Measurements from ENCODE around the gene HINFP. TPM values are rescaled to one million over a fixed set of nuclear protein-coding genes. Genes with fewer than 3 reads are reported as not detected.
A peak's percentile ranks its signal among the peaks of the same experiment; 100 is the strongest.

HINFP gene
- 10 to 100 TPM; 21.2 to 24.5 TPM for total RNA-seq
- 10 to 100 TPM; 10.4 to 14.3 TPM for polyA plus RNA-seq
- long read RNA-seq, donor 1, partial matches to known transcripts, result 0 of 5 reads
- long read RNA-seq, donor 1, other reads (novel, unspliced or antisense), result 0 of 5 reads
- long read RNA-seq, donor 2, result 0 reads
- long read RNA-seq, donor 3, partial matches to known transcripts, result 0 of 3 reads
- long read RNA-seq, donor 3, other reads (novel, unspliced or antisense), result 0 of 3 reads
- long read RNA-seq, donor 4, partial matches to known transcripts, result 0 of 1 reads
- long read RNA-seq, donor 4, other reads (novel, unspliced or antisense), result 0 of 1 reads
- long read RNA-seq, donor 5, partial matches to known transcripts, result 0 of 1 reads
- long read RNA-seq, donor 5, other reads (novel, unspliced or antisense), result 0 of 1 reads

- 0 to 1% methylated on average over 50 to 54 of the region's 54 CpGs for WGBS, 2 donors
- Histone ChIP-seq H3K4me1 (ENCODE audit: control insufficient read depth in 5 of 5, insufficient read depth in 5 of 5, low read length in 5 of 5) (peaks cover 2 to 18% (median 9%) of the 10 kb centered on the region in 5 donors), H3K4me3 (peak within 1 kb of the TSS; percentile 76), H3K27ac (ENCODE audit: low read depth in 1 of 2, low read length in 1 of 2) (peak within 1 kb of the TSS; percentile 76 to 78), H3K9ac (ENCODE audit: insufficient read depth in 1 of 2, low read length in 2 of 2) (peak within 1 kb of the TSS; percentile 40 to 78), H3K36me3 (ENCODE audit: control insufficient read depth in 4 of 4, insufficient read depth in 4 of 4, low read length in 4 of 4) (peaks cover 5 to 12% (median 10%) of the 10 kb centered on the region in 4 donors), H3K27me3 (ENCODE audit: control insufficient read depth in 3 of 3, insufficient read depth in 3 of 3, low read length in 2 of 3) (no peaks in the 10 kb centered on the region), H3K9me3 (ENCODE audit: control insufficient read depth in 4 of 4, insufficient read depth in 3 of 4, low read length in 3 of 4) (no peaks in the 10 kb centered on the region)
- ATAC-seq (ENCODE audit: insufficient read depth, low FRiP score) (peak; percentile 100), DNase-seq (peak; percentile 99 to 100 (median 100))
- TF ChIP-seq CTCF (IDR thresholded peaks at IDR 0.05; ENCODE audit: control extremely low read depth, extremely low read depth), result no peak
Observed at GRCh38 chr11:119121008-119121810, at the start of gene HINFP. Gene HINFP, plus strand, starts transcription at chr11:119121580. Its CDS starts 5,365 bp downstream, at chr11:119126945.

- ATAC-seq (ENCODE audit: insufficient read depth, low FRiP score) (no peak), DNase-seq (no peak)
- WGBS, 2 donors, result 95 to 98% methylated on average over 11 of the region's 11 CpGs
- no peaks in the 10 kb centered on the region for H3K27me3 ChIP-seq (ENCODE audit: control insufficient read depth in 3 of 3, insufficient read depth in 3 of 3, low read length in 2 of 3)
- no peak overlapping the region for H3K4me3 ChIP-seq
- peaks cover 0 to 2% (median 0%) of the 10 kb centered on the region in 4 donors for H3K9me3 ChIP-seq (ENCODE audit: control insufficient read depth in 4 of 4, insufficient read depth in 3 of 4, low read length in 3 of 4)
- H3K9ac ChIP-seq (ENCODE audit: insufficient read depth in 1 of 2, low read length in 2 of 2), result no peak overlapping the region
- no peak overlapping the region for H3K27ac ChIP-seq (ENCODE audit: low read depth in 1 of 2, low read length in 1 of 2)
- H3K36me3 ChIP-seq (ENCODE audit: control insufficient read depth in 4 of 4, insufficient read depth in 4 of 4, low read length in 4 of 4), result peaks cover 28 to 64% (median 35%) of the 10 kb centered on the region in 4 donors
- TF ChIP-seq CTCF (IDR thresholded peaks at IDR 0.05; ENCODE audit: control extremely low read depth, extremely low read depth), result no peak
- no peaks in the 10 kb centered on the region for H3K4me1 ChIP-seq (ENCODE audit: control insufficient read depth in 5 of 5, insufficient read depth in 5 of 5, low read length in 5 of 5)
Observed at GRCh38 chr11:119077839-119078238, 43.5 kb upstream of the HINFP start.

GRCh38 chr11:119078675-119079420, 42.5 kb upstream of the HINFP start:
- H3K9ac ChIP-seq (ENCODE audit: insufficient read depth in 1 of 2, low read length in 2 of 2), result no peak overlapping the region
- 93 to 94% methylated on average over 19 of the region's 19 CpGs for WGBS, 2 donors
- ATAC-seq (ENCODE audit: insufficient read depth, low FRiP score), result no peak
- H3K36me3 ChIP-seq (ENCODE audit: control insufficient read depth in 4 of 4, insufficient read depth in 4 of 4, low read length in 4 of 4), result peaks cover 22 to 55% (median 28%) of the 10 kb centered on the region in 4 donors
- no peaks in the 10 kb centered on the region for H3K4me1 ChIP-seq (ENCODE audit: control insufficient read depth in 5 of 5, insufficient read depth in 5 of 5, low read length in 5 of 5)
- H3K9me3 ChIP-seq (ENCODE audit: control insufficient read depth in 4 of 4, insufficient read depth in 3 of 4, low read length in 3 of 4), result no peaks in the 10 kb centered on the region
- no peak for DNase-seq
- H3K4me3 ChIP-seq, result no peak overlapping the region
- H3K27ac ChIP-seq (ENCODE audit: low read depth in 1 of 2, low read length in 1 of 2), result no peak overlapping the region
- H3K27me3 ChIP-seq (ENCODE audit: control insufficient read depth in 3 of 3, insufficient read depth in 3 of 3, low read length in 2 of 3), result no peaks in the 10 kb centered on the region
- no peak for TF ChIP-seq CTCF (IDR thresholded peaks at IDR 0.05; ENCODE audit: control extremely low read depth, extremely low read depth)
